ENCODE results near the gene RHBDL1. TPM values are rescaled to one million over a fixed set of nuclear protein-coding genes. Genes with fewer than 3 reads are reported as not detected.

Gene RHBDL1
- total and polyA plus RNA-seq, 2 experiments from 2014 or later: 3.4 to 4.2 TPM

- H2AFZ ChIP-seq: peak overlapping the region; percentile 97
- 2% methylated on average over 37 of the region's 38 CpGs for WGBS (ENCODE audit: low lambda C conversion rate, missing lambda C conversion rate)
- H3K36me3 ChIP-seq (replicated peaks; ENCODE audit: insufficient read depth, low read depth): no peaks in the 10 kb centered on the region
- H3K9me3 ChIP-seq (ENCODE audit: low read depth): no peaks in the 10 kb centered on the region
- H3K4me2 ChIP-seq: peak overlapping the region; percentile 100
- H3K27me3 ChIP-seq: peaks cover 12% of the 10 kb centered on the region
- H4K20me1 ChIP-seq (ENCODE audit: insufficient read depth, poor library complexity, severe bottlenecking): peaks cover 11% of the 10 kb centered on the region
- H3K4me3 ChIP-seq: peak overlapping the region; percentile 98
- H3K4me1 ChIP-seq (ENCODE audit: insufficient read depth): peaks cover 19% of the 10 kb centered on the region
- DNase-seq (ENCODE audit: low spot score): peak; percentile 73
- peak overlapping the region; percentile 96 for H3K27ac ChIP-seq
- H3K79me2 ChIP-seq: no peaks in the 10 kb centered on the region
- TF ChIP-seq EZH2 (IDR thresholded peaks at IDR 0.05; ENCODE audit: borderline replicate concordance) (no peak), CTCF (IDR thresholded peaks at IDR 0.05; ENCODE audit: poor library complexity) (no peak), EZH2phosphoT487 (IDR thresholded peaks at IDR 0.05; ENCODE audit: low read depth, severe bottlenecking, unreplicated experiment) (no peak)
- H3K9me2 ChIP-seq (replicated peaks; ENCODE audit: insufficient read depth): no peaks in the 10 kb centered on the region
Observed at GRCh38 chr16:720447-720989, 45.0 kb downstream of the RHBDL1 start.

DNA sequence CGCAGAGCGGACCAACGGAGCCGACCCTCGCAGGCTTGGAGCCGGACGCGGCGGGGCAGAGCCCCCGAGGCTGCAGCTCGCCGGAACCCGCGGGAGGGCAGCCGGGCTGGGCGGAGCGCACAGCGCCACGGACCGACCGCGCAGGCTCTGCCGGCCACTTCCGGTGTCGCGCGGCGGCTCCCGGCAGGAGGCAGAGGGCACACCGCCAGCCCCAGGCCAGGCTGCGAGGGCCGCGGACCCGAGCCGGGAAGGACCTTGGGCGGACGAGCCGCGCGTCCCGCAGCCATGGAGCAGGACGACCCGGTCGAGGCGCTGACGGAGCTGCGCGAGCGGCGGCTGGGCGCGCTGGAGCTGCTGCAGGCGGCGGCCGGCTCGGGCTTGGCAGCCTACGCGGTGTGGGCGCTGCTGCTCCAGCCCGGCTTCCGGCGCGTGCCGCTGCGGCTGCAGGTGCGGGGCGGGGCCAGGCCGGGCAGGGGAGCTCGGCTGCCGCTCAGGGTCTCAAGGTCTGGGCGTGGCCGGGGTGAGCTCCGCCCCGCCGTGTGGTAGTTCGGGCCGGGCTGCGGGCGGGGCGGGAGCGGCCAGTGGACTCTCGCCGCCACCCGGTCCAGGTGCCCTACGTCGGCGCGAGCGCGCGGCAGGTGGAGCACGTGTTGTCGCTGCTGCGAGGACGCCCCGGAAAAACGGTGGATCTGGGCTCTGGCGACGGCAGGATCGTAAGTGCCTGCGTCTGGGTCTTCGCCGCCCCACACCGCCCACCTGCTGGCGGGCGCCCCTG is 45.7 kb downstream of the RHBDL1 start, which contains the start of gene ANTKMT:
ANTKMT (plus strand) TSS at position 157 of the 775 bp plus-strand sequence; CDS start at position 286, 129 bp downstream.
- DNase-seq (ENCODE audit: low spot score): peak; percentile 94
- Histone ChIP-seq H2AFZ (peak within 1 kb of the TSS; percentile 97), H3K27me3 (peaks cover 8% of the 10 kb centered on the region), H3K4me2 (peak within 1 kb of the TSS; percentile 100), H3K4me3 (peak within 1 kb of the TSS; percentile 98), H3K9me2 (replicated peaks; ENCODE audit: insufficient read depth) (no peaks in the 10 kb centered on the region), H3K4me1 (ENCODE audit: insufficient read depth) (peaks cover 14% of the 10 kb centered on the region), H3K9me3 (ENCODE audit: low read depth) (no peaks in the 10 kb centered on the region), H3K27ac (peak within 1 kb of the TSS; percentile 96), H3K79me2 (no peaks in the 10 kb centered on the region), H4K20me1 (ENCODE audit: insufficient read depth, poor library complexity, severe bottlenecking) (peaks cover 11% of the 10 kb centered on the region), H3K36me3 (replicated peaks; ENCODE audit: insufficient read depth, low read depth) (no peaks in the 10 kb centered on the region)
- WGBS (ENCODE audit: low lambda C conversion rate, missing lambda C conversion rate): 14% methylated on average over 78 of the region's 106 CpGs
- TF ChIP-seq CTCF (IDR thresholded peaks at IDR 0.05; ENCODE audit: poor library complexity) (no peak), EZH2 (IDR thresholded peaks at IDR 0.05; ENCODE audit: borderline replicate concordance) (no peak), EZH2phosphoT487 (IDR thresholded peaks at IDR 0.05; ENCODE audit: low read depth, severe bottlenecking, unreplicated experiment) (no peak)

DNA sequence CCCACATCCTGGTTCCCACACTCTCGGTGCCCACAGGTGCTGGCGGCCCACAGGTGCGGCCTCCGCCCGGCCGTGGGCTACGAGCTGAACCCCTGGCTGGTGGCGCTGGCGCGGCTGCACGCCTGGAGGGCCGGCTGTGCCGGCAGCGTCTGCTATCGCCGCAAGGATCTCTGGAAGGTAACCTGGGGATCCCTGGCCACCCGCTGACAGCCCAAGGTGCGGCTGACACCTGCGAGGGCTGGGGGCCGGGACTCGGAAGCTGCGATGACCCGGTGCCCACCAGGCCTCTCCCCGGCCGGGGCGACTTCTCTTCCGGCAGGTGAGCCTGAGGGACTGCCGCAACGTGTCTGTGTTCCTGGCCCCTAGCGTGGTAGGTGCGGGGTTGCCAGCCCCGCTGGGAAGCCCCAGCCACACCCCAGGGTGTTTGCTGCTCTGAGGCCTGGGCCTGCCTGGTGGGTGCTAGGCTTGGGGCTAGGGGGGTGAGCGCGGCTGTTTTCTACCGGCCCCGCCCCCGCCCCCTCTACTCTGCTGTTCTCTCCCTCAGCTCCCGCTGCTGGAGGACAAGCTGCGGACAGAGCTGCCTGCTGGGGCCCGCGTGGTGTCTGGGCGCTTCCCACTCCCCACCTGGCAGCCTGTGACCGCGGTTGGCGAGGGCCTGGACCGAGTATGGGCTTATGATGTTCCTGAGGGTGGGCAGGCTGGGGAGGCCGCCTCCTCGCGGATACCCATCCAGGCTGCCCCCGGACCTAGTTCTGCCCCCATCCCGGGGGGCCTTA is 46.5 kb downstream of the RHBDL1 start:
- H3K36me3 ChIP-seq (replicated peaks; ENCODE audit: insufficient read depth, low read depth): no peaks in the 10 kb centered on the region
- H3K9me2 ChIP-seq (replicated peaks; ENCODE audit: insufficient read depth): no peaks in the 10 kb centered on the region
- peaks cover 4% of the 10 kb centered on the region for H3K27me3 ChIP-seq
- no peaks in the 10 kb centered on the region for H3K9me3 ChIP-seq (ENCODE audit: low read depth)
- H3K27ac ChIP-seq: peak overlapping the region; percentile 96
- TF ChIP-seq EZH2phosphoT487 (IDR thresholded peaks at IDR 0.05; ENCODE audit: low read depth, severe bottlenecking, unreplicated experiment): no peak
- TF ChIP-seq CTCF (IDR thresholded peaks at IDR 0.05; ENCODE audit: poor library complexity): no peak
- 96% methylated on average over 37 of the region's 51 CpGs for WGBS (ENCODE audit: low lambda C conversion rate, missing lambda C conversion rate)
- H3K4me2 ChIP-seq: peak overlapping the region; percentile 100
- H3K4me3 ChIP-seq: no peak overlapping the region
- H4K20me1 ChIP-seq (ENCODE audit: insufficient read depth, poor library complexity, severe bottlenecking): peaks cover 11% of the 10 kb centered on the region
- no peak for DNase-seq (ENCODE audit: low spot score)
- peaks cover 14% of the 10 kb centered on the region for H3K4me1 ChIP-seq (ENCODE audit: insufficient read depth)
- no peak overlapping the region for H2AFZ ChIP-seq
- H3K79me2 ChIP-seq: no peaks in the 10 kb centered on the region

All from hepatocyte (in vitro differentiated cells).